OCI-LY1 (cell line): ENCODE measurements around the gene PERCC1.

Experiments used
- H2AFZ ChIP-seq: fragments of 200-600 bp; sonication (generic), shearing (Covaris generic); 2 replicates; pipeline ENCODE4 v1.6.0; 2014; ENCODE audit warnings: antibody characterized with exemption, mild to moderate bottlenecking, low read length
- H3F3A ChIP-seq: fragments of 200-600 bp; sonication (generic), shearing (Covaris generic); 2 replicates; pipeline ENCODE4 v1.6.0; 2014; ENCODE audit warnings: mild to moderate bottlenecking, antibody characterized with exemption, low read length, moderate library complexity; ENCODE audit not compliant: insufficient read depth
- H3K27ac ChIP-seq: fragments of 200-600 bp; sonication (generic); 2 replicates; pipeline ENCODE4 v1.5.1; 2014; ENCODE audit warnings: low read length, mixed run types, mild to moderate bottlenecking, low read depth; ENCODE audit not compliant: poor library complexity, severe bottlenecking
- H3K27me3 ChIP-seq: fragments of 200-600 bp; sonication (generic); 2 replicates; pipeline ENCODE4 v1.6.0; 2014; ENCODE audit warnings: antibody characterized with exemption, mild to moderate bottlenecking, low read length, moderate library complexity; ENCODE audit not compliant: insufficient read depth
- H3K36me3 ChIP-seq: fragments of 200-600 bp; sonication (generic); 2 replicates; pipeline ENCODE4 v1.6.1; 2014; ENCODE audit warnings: mild to moderate bottlenecking, antibody characterized with exemption, low read length, moderate library complexity, mixed read lengths; ENCODE audit not compliant: insufficient read depth
- H3K4me1 ChIP-seq: fragments of 200-600 bp; sonication (generic); 2 replicates; pipeline ENCODE4 v1.5.1; 2014; ENCODE audit warnings: mild to moderate bottlenecking, low read length, moderate library complexity; ENCODE audit not compliant: insufficient read depth, severe bottlenecking
- H3K4me2 ChIP-seq: fragments of 200-600 bp; sonication (generic), shearing (Covaris generic); 2 replicates; pipeline ENCODE4 v1.6.1; 2014; ENCODE audit warnings: low read length
- H3K4me3 ChIP-seq: fragments of 200-600 bp; sonication (generic); 2 replicates; pipeline ENCODE4 v1.5.1; 2014; ENCODE audit warnings: low read length, low read depth, mild to moderate bottlenecking, mixed read lengths; ENCODE audit not compliant: poor library complexity, severe bottlenecking
- H3K79me2 ChIP-seq: fragments of 200-600 bp; shearing (Covaris generic); 2 replicates; pipeline ENCODE4 v1.6.1; 2016; ENCODE audit warnings: mixed run types, low read length, mixed read lengths; ENCODE audit not compliant: insufficient read depth
- H3K9ac ChIP-seq: fragments of 200-600 bp; sonication (generic), shearing (Covaris generic); 2 replicates; pipeline ENCODE4 v1.6.1; 2014; ENCODE audit warnings: mild to moderate bottlenecking, low read length, mixed read lengths
- H3K9me2 ChIP-seq: fragments of 200-600 bp; sonication (generic), shearing (Covaris generic); 2 replicates; pipeline ENCODE4 v1.6.1; 2014; ENCODE audit warnings: low read depth, mild to moderate bottlenecking, low read length, mixed read lengths
- H3K9me3 ChIP-seq: fragments of 200-600 bp; shearing (Covaris generic); 2 replicates; pipeline ENCODE4 v1.6.1; 2014; ENCODE audit warnings: low read length, mixed read lengths
- H4K20me1 ChIP-seq: fragments of 200-600 bp; sonication (generic), shearing (Covaris generic); 2 replicates; pipeline ENCODE4 v1.6.0; 2016; ENCODE audit warnings: mild to moderate bottlenecking, low read length; ENCODE audit not compliant: insufficient read depth
- EZH2 ChIP-seq: fragments of 200-600 bp; sonication (generic), shearing (Covaris generic); IDR thresholded peaks from 2 replicates; pipeline ENCODE4 v1.8.0; 2017; ENCODE audit warnings: borderline replicate concordance, mixed run types, mild to moderate bottlenecking, antibody characterized with exemption, low read length, moderate library complexity, mixed read lengths
- TF ChIP-seq, protein P1 (sequence below): fragments of 200-600 bp; sonication (generic), shearing (Covaris generic); IDR thresholded peaks from 2 replicates; pipeline ENCODE4 v1.5.1; 2017; ENCODE audit warnings: mild to moderate bottlenecking, antibody characterized with exemption, low read length, moderate library complexity, mixed read lengths

PERCC1 gene

DNA sequence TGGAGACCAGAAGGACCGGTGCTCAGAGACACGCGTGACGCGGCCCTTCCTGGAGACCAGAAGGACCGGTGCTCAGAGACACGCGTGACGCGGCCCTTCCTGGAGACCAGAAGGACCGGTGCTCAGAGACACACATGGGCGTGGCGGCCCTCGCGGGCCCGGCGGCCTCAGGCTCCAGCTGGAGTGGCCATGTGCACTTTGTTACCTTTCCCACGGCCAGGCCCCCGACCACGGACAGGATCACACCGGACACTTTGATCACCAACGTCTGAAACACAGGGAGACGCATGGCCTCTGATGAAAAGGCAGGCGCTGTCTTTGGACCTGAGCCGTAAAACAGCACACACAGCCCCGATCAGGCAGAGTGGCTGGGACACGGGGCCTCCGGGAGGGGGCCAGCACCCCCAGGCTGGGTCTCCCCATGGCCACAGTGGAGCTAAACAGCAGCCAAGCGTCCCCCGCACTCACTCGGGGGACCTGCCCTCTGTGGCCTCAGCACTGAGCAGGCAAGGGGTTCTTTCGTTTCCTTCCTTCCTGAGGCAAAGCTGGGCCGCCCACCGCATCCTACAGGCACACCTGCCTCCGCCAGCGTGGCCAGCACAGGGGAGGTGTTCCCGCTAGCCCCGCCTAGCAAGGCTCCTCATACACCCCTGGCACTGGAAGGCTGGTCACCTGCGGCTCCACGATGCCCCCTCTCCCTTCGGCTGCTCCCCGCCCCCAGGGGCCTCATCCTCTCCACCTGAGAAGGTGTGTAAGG, 26.8 kb downstream of the PERCC1 start:
- Histone ChIP-seq H3K4me2 (no peak overlapping the region), H3K9me2 (no peaks in the 10 kb centered on the region), H3F3A (no peaks in the 10 kb centered on the region), H4K20me1 (no peaks in the 10 kb centered on the region), H3K9ac (no peak overlapping the region), H3K27me3 (no peaks in the 10 kb centered on the region), H3K4me3 (no peak overlapping the region), H3K79me2 (no peaks in the 10 kb centered on the region), H3K4me1 (no peaks in the 10 kb centered on the region), H3K36me3 (peaks cover 31% of the 10 kb centered on the region), H3K9me3 (no peaks in the 10 kb centered on the region), H2AFZ (no peak overlapping the region), H3K27ac (no peak overlapping the region)
- TF ChIP-seq, protein P1, sequence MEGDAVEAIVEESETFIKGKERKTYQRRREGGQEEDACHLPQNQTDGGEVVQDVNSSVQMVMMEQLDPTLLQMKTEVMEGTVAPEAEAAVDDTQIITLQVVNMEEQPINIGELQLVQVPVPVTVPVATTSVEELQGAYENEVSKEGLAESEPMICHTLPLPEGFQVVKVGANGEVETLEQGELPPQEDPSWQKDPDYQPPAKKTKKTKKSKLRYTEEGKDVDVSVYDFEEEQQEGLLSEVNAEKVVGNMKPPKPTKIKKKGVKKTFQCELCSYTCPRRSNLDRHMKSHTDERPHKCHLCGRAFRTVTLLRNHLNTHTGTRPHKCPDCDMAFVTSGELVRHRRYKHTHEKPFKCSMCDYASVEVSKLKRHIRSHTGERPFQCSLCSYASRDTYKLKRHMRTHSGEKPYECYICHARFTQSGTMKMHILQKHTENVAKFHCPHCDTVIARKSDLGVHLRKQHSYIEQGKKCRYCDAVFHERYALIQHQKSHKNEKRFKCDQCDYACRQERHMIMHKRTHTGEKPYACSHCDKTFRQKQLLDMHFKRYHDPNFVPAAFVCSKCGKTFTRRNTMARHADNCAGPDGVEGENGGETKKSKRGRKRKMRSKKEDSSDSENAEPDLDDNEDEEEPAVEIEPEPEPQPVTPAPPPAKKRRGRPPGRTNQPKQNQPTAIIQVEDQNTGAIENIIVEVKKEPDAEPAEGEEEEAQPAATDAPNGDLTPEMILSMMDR: no peak
- no peak for TF ChIP-seq EZH2

DNA sequence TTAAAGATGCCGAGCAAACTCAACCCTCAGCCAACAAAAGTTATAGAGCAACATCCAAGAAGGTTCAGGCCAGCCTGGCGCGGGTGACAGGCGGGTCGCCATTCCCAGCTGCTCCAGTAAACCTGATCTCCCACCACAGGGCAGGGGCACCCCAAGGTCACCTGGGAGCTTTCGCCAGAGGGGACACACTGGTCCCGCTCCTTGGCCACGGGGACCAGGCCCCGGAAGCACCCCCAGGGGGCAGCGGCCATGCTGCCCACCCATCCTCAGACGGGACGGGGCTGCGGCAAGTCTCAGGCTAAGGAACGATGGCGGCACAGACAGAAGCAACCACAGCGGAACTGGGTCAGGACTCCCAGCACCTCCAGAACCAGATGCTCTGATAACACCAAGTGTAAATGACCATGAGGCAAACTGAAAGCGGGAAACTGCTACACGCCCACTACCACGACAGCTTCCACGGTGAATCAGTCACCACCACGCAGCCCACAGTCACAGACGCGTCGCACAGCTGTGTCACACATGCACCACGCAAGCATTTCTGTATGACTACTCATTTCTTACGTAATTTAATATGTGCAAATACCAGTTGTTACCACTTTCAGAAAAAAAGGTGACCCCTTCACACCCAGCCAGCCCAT, 27.6 kb downstream of the PERCC1 start:
- Histone ChIP-seq H3K4me3 (no peak overlapping the region), H3K4me2 (no peak overlapping the region), H3K9me3 (no peaks in the 10 kb centered on the region), H3K4me1 (no peaks in the 10 kb centered on the region), H3K9ac (no peak overlapping the region), H3K9me2 (no peaks in the 10 kb centered on the region), H3F3A (no peaks in the 10 kb centered on the region), H3K36me3 (peaks cover 28% of the 10 kb centered on the region), H3K27me3 (no peaks in the 10 kb centered on the region), H3K79me2 (no peaks in the 10 kb centered on the region), H3K27ac (no peak overlapping the region), H4K20me1 (no peaks in the 10 kb centered on the region), H2AFZ (no peak overlapping the region)
- TF ChIP-seq, protein P1: no peak
- TF ChIP-seq EZH2: no peak

DNA sequence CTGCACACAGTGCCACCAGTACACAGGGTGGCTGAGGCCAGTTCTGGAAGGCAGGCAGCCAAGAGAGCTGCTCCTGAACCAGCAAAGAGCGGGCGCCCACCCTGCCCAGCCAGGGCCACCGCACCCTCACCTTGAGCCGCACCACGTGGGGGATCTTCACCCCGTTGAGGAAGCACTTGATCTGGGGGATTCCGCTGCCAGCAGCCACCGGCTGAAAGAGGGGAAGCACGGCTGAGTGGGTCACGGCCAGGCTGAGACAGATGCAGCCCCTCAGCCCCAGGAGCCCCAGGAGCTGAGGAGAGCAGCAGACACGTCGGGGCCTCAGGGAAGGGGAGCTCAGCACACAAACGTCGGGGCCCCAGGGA, 28.1 kb downstream of the PERCC1 start:
- Histone ChIP-seq H3K79me2 (no peaks in the 10 kb centered on the region), H3F3A (no peaks in the 10 kb centered on the region), H3K36me3 (peaks cover 23% of the 10 kb centered on the region), H3K27ac (no peak overlapping the region), H3K4me3 (no peak overlapping the region), H3K27me3 (no peaks in the 10 kb centered on the region), H2AFZ (no peak overlapping the region), H3K9me3 (no peaks in the 10 kb centered on the region), H3K4me2 (no peak overlapping the region), H3K9me2 (no peaks in the 10 kb centered on the region), H4K20me1 (no peaks in the 10 kb centered on the region), H3K9ac (no peak overlapping the region), H3K4me1 (no peaks in the 10 kb centered on the region)
- TF ChIP-seq, protein P1: no peak
- no peak for TF ChIP-seq EZH2
